Body of pancreas (tissue), 4 donors: ENCODE data around the gene PRR5L.

ENCODE experiments used
- POLR2A ChIP-seq, 3 donors: fragments of 450-650 bp; IDR thresholded peaks; one replicate each; pipeline ENCODE4 v1.6.1; 2016; ENCODE audit warnings: antibody characterized with exemption in 3 of 3, mild to moderate bottlenecking in 2 of 3
- TF ChIP-seq, protein P1 (sequence below), 7 experiments: fragments of 450-650 bp in 4 of 7; fragments of 200-600 bp in 3 of 7; sonication (generic) in 3 of 7; IDR thresholded peaks; one replicate each; pipeline ENCODE4 v1.5.1; 2016 to 2019; ENCODE audit warnings: antibody characterized with exemption in 7 of 7

DNA sequence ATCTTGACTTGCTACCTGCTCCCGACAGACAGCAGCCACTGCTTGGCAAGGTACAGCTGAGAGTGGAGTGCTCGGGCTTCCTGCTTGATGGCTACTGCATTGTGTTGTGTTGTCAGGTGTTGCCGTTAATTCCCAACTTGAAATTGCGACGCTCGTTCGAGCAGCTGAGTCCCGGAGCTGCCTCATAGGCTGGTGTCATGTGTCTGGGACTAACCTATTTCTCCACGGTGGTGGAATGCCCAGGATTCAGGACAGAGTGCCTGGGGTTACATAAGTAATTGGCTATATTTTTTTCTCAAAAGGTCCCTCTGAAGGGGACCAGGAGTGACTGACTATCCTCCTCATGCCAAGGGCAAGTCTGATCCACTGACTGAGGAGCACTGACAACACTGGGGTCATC lies 25.4 kb upstream of the PRR5L start:
- TF ChIP-seq, protein P1, sequence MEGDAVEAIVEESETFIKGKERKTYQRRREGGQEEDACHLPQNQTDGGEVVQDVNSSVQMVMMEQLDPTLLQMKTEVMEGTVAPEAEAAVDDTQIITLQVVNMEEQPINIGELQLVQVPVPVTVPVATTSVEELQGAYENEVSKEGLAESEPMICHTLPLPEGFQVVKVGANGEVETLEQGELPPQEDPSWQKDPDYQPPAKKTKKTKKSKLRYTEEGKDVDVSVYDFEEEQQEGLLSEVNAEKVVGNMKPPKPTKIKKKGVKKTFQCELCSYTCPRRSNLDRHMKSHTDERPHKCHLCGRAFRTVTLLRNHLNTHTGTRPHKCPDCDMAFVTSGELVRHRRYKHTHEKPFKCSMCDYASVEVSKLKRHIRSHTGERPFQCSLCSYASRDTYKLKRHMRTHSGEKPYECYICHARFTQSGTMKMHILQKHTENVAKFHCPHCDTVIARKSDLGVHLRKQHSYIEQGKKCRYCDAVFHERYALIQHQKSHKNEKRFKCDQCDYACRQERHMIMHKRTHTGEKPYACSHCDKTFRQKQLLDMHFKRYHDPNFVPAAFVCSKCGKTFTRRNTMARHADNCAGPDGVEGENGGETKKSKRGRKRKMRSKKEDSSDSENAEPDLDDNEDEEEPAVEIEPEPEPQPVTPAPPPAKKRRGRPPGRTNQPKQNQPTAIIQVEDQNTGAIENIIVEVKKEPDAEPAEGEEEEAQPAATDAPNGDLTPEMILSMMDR (IDR thresholded peaks at IDR 0.05), result no peak
- no peak for TF ChIP-seq POLR2A (IDR thresholded peaks at IDR 0.05)
